Right lobe of liver (tissue), 6 donors: ENCODE data around the gene SUGCT. TPM values are rescaled to one million over a fixed set of nuclear protein-coding genes. Genes with fewer than 3 reads are reported as not detected.

Experiments
- ATAC-seq, 4 donors: fragments of 200-7000 bp; cut with Tn5 transposase; one replicate each; pipeline ENCODE4 v1.9.1; 2020; ENCODE audit warnings: mild to moderate bottlenecking in 4 of 4, moderate library complexity in 4 of 4
- DNase-seq, 3 donors: peaks; one replicate each; pipeline ENCODE4 v3.0.0-alpha.2; 2020
- H3K27ac ChIP-seq, 3 donors: fragments of 200-600 bp; one replicate each; pipeline ENCODE4 v1.8.0; 2022
- H3K27me3 ChIP-seq, 2 donors: fragments of 200-600 bp; one replicate each; pipeline ENCODE4 v1.8.0; 2022
- H3K36me3 ChIP-seq, 4 donors: fragments of 200-600 bp; sonication (generic) in 1 of 4; one replicate each; pipeline versions ENCODE4 v1.5.1 to v1.8.0; 2017 to 2022; ENCODE audit warnings: control low read depth in 1 of 4
- H3K4me1 ChIP-seq, 4 donors: fragments of 200-600 bp; sonication (generic) in 1 of 4; one replicate each; pipeline versions ENCODE4 v1.5.1 to v1.8.0; 2017 to 2022; ENCODE audit warnings: control low read depth in 1 of 4
- H3K4me3 ChIP-seq, 3 donors: fragments of 200-600 bp; one replicate each; pipeline ENCODE4 v1.8.0; 2022
- H3K9me3 ChIP-seq, 4 donors: fragments of 200-600 bp; sonication (generic) in 1 of 4; one replicate each; pipeline versions ENCODE4 v1.5.1 to v1.8.0; 2017 to 2022; ENCODE audit warnings: control low read depth in 1 of 4
- CTCF ChIP-seq, 4 donors: fragments of 200-600 bp in 3 of 4; fragments of 450-650 bp in 1 of 4; IDR thresholded peaks; one replicate each; pipeline versions ENCODE4 v1.5.1 to v1.8.0; 2016 to 2022; ENCODE audit warnings: antibody characterized with exemption in 4 of 4, mild to moderate bottlenecking in 2 of 4
- POLR2A ChIP-seq: fragments of 450-650 bp; IDR thresholded peaks from one replicate; pipeline ENCODE4 v1.6.1; 2017; ENCODE audit warnings: antibody characterized with exemption, mild to moderate bottlenecking
- WGBS: methylation state at CpG from one replicate; pipeline ENCODE4 v1.1.6; 2018; ENCODE audit warnings: low coverage, low lambda C conversion rate; ENCODE audit not compliant: insufficient coverage; ENCODE audit errors: missing lambda C conversion rate; 5-methylcytosine and 5-hydroxymethylcytosine counted together
- intact Hi-C, 2 donors: fragments of 100-400 bp; cut with DNase I; formaldehyde crosslinking; loops; one replicate each; pipeline versions ENCODE4 v1.11.2 to v1.14.1; 2022
- total RNA-seq, 6 experiments: library from RNA; depleted of rRNA in 2 of 6; stranded (reverse); fragments of >200 nt in 2 of 6; fragmentation: NEBNext Ultra II Directional in 3 of 6; extraction: Animal tissue kit (Norgen Biotek cat#: 25700) in 3 of 6; gene quantifications; one replicate each; pipeline versions ENCODE4 v1.1.0 to v1.2.4, GENCODE V29; 2016 to 2023
- donor health status: DM: no; HTN: yes; CAD: no.
- donor health status: DM: no; HTN: no; CAD: no.
- donor health status: DM: no; HTN: no; CAD: no.
- donor health status: DM: no; HTN: yes; CAD: no.
- donor health status: DM: no; HTN: yes; CAD: no.

SUGCT gene
- total RNA-seq, 6 experiments from 2014 or later: 10.1 to 21.0 (median 14.2) TPM

DNA sequence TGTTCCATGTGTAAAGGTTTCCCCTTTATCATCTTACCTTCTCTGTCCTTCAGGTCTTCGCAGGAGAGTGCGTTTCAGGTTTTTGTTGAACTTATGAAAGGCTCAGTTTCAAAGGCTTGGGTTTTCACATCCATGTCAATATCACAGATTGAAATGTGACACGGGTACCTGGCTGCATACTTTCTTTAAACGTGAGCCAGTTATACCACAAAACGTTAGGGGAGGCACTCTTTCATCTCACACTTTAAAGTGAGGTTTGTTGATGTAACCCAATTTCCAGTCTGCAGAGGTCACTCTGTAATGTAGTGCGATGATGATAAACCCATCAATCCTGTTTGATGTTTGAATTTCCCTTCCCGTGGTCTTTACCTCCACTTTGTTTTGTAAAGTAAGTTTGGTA, 506.9 kb downstream of the SUGCT start:
- no peak overlapping the region for H3K27ac ChIP-seq
- no peak for DNase-seq
- no peak for ATAC-seq
- WGBS: 58% methylated on average over 7 of the region's 7 CpGs
- intact Hi-C loops: no loop called here
- no peaks in the 10 kb centered on the region for H3K36me3 ChIP-seq
- no peak overlapping the region for H3K4me3 ChIP-seq
- no peaks in the 10 kb centered on the region for H3K27me3 ChIP-seq
- H3K4me1 ChIP-seq: no peaks in the 10 kb centered on the region
- no peaks in the 10 kb centered on the region for H3K9me3 ChIP-seq
- TF ChIP-seq POLR2A (no peak), CTCF (IDR thresholded peaks at IDR 0.05) (no peak)

GRCh38 chr7:40643664-40644063, 508.9 kb downstream of the SUGCT start:
- no peaks in the 10 kb centered on the region for H3K36me3 ChIP-seq
- WGBS: 86% methylated on average over 6 of the region's 7 CpGs
- H3K9me3 ChIP-seq: no peaks in the 10 kb centered on the region
- H3K4me1 ChIP-seq: no peaks in the 10 kb centered on the region
- no peak overlapping the region for H3K27ac ChIP-seq
- no peak overlapping the region for H3K4me3 ChIP-seq
- H3K27me3 ChIP-seq: no peaks in the 10 kb centered on the region
- DNase-seq (no peak), ATAC-seq (no peak)
- intact Hi-C loops: no loop called here
- TF ChIP-seq POLR2A: no peak
- TF ChIP-seq CTCF (IDR thresholded peaks at IDR 0.05): no peak

- 72% methylated on average over 5 of the region's 15 CpGs for WGBS
- intact Hi-C loops: no loop called here
- Histone ChIP-seq H3K27me3 (no peaks in the 10 kb centered on the region), H3K9me3 (no peaks in the 10 kb centered on the region), H3K27ac (no peak overlapping the region), H3K4me1 (no peaks in the 10 kb centered on the region), H3K4me3 (no peak overlapping the region), H3K36me3 (no peaks in the 10 kb centered on the region)
- TF ChIP-seq CTCF (IDR thresholded peaks at IDR 0.05) (no peak), POLR2A (no peak)
- DNase-seq (no peak), ATAC-seq (no peak)
Measured at GRCh38 chr7:40644454-40645188, 509.8 kb downstream of the SUGCT start.

- TF ChIP-seq POLR2A (no peak), CTCF (IDR thresholded peaks at IDR 0.05) (no peak)
- H3K9me3 ChIP-seq: no peaks in the 10 kb centered on the region
- H3K27ac ChIP-seq: no peak overlapping the region
- 81% methylated on average over 3 of the region's 4 CpGs for WGBS
- no peak for DNase-seq
- no peaks in the 10 kb centered on the region for H3K4me1 ChIP-seq
- H3K4me3 ChIP-seq: no peak overlapping the region
- no peaks in the 10 kb centered on the region for H3K27me3 ChIP-seq
- no peaks in the 10 kb centered on the region for H3K36me3 ChIP-seq
- no peak for ATAC-seq
- intact Hi-C loops: no loop called here
Measured at GRCh38 chr7:40645197-40645596, 510.4 kb downstream of the SUGCT start.
